HepG2 (cell line): ENCODE results near the gene MYO3A. TPM values are rescaled to one million over a fixed set of nuclear protein-coding genes. Genes with fewer than 3 reads are reported as not detected.

Experiments
- ATAC-seq: fragments of 200-7000 bp; cut with Tn5 transposase; 3 replicates; pipeline ENCODE4 v1.9.1; 2020; ENCODE audit warnings: mild to moderate bottlenecking, moderate library complexity
- BruUV-seq: library from RNA; stranded (reverse); fragments of 400-500 nt; replicated peaks from 2 replicates; lab custom pipeline; 2021; lab: Mats Ljungman, UMichigan
- CTCF ChIA-PET: fragments of 300-600 bp; formaldehyde crosslinking; extraction: SDS; loops from one replicate; lab custom pipeline; 2021; ENCODE audit warnings: low total read pairs, inconsistent platforms, low intra/inter-chr PET ratio; lab: Yijun Ruan, JAX
- POLR2A ChIA-PET: fragments of 350-600 bp; sonication (Branson Sonifier 250); formaldehyde crosslinking; loops from one replicate; lab custom pipeline; 2020; ENCODE audit warnings: antibody characterized with exemption, inconsistent platforms; lab: Yijun Ruan, JAX
- DNase-seq: peaks from one replicate; pipeline ENCODE4 v3.0.0-alpha.2; 2015; ENCODE audit warnings: low spot score
- FAIRE-seq: peaks from 3 replicates; lab custom pipeline; 2011; peaks lifted over from hg19 to GRCh38; lab: Jason Lieb, UNC
- H2AFZ ChIP-seq: one replicate; pipeline ENCODE4 v1.6.1; 2011; ENCODE audit warnings: low read length, inconsistent platforms
- H3K27ac ChIP-seq: fragments of 300-600 bp; 3 replicates; pipeline ENCODE4 v1.8.0; 2011; ENCODE audit warnings: mixed run types, mild to moderate bottlenecking, mixed read lengths, low read length, inconsistent platforms; ENCODE audit not compliant: insufficient read depth; ENCODE audit errors: extremely low read length
- H3K27me3 ChIP-seq, 2 experiments: fragments of 200-600 bp in 1 of 2; 2 replicates in 1 of 2; 3 replicates in 1 of 2; pipeline versions ENCODE4 v1.6.0 to v1.8.0; 2011; ENCODE audit warnings: low read length in 2 of 2, mild to moderate bottlenecking in 2 of 2, moderate library complexity in 2 of 2, inconsistent platforms in 1 of 2; ENCODE audit not compliant: insufficient read depth in 2 of 2, control insufficient read depth in 1 of 2
- H3K36me3 ChIP-seq, 2 experiments: fragments of 200-600 bp in 1 of 2; replicated peaks in 1 of 2; 2 replicates in 1 of 2; 3 replicates in 1 of 2; pipeline versions ENCODE4 v1.5.1 to v1.8.0; 2011; ENCODE audit warnings: low read length in 2 of 2, inconsistent platforms in 1 of 2; ENCODE audit not compliant: insufficient read depth in 2 of 2, control insufficient read depth in 1 of 2
- H3K4me1 ChIP-seq: 2 replicates; pipeline ENCODE4 v1.5.1; 2012; ENCODE audit warnings: low read length, inconsistent platforms; ENCODE audit not compliant: insufficient read depth
- H3K4me2 ChIP-seq: 2 replicates; pipeline ENCODE4 v1.6.0; 2011; ENCODE audit warnings: low read depth, low read length, inconsistent platforms
- H3K4me3 ChIP-seq, 3 experiments: fragments of 200-600 bp in 1 of 3; sonication (generic), shearing (Covaris generic) in 1 of 3; replicated peaks in 1 of 3; 2 replicates each; pipeline ENCODE4 v1.5.1; 2011 to 2016; ENCODE audit warnings: low read length in 3 of 3, inconsistent platforms in 2 of 3, low read depth in 2 of 3, mild to moderate bottlenecking in 2 of 3, control low read depth in 1 of 3, mixed read lengths in 1 of 3; ENCODE audit not compliant: insufficient read depth in 1 of 3
- H3K79me2 ChIP-seq: one replicate; pipeline ENCODE4 v1.6.1; 2011; ENCODE audit warnings: low read length, inconsistent platforms; ENCODE audit not compliant: insufficient read depth
- H3K9ac ChIP-seq: 2 replicates; pipeline ENCODE4 v1.6.0; 2011; ENCODE audit warnings: mild to moderate bottlenecking, low read depth, low read length, inconsistent platforms; ENCODE audit not compliant: insufficient read depth
- H3K9me3 ChIP-seq: 2 replicates; pipeline ENCODE4 v1.5.1; 2012; ENCODE audit warnings: mild to moderate bottlenecking, low read length
- H4K20me1 ChIP-seq: 2 replicates; pipeline ENCODE4 v1.6.0; 2011; ENCODE audit warnings: inconsistent platforms, mild to moderate bottlenecking, low read length, moderate library complexity; ENCODE audit not compliant: insufficient read depth
- CBFB ChIP-seq: sonication (generic); formaldehyde crosslinking; IDR thresholded peaks from 2 replicates; pipeline ENCODE4 v1.4.0; 2020; ENCODE audit warnings: missing genetic modification reagents
- CHCHD3 ChIP-seq: sonication (generic); formaldehyde crosslinking; IDR thresholded peaks from 2 replicates; pipeline ENCODE4 v1.8.0; 2022; ENCODE audit warnings: mild to moderate bottlenecking, missing genetic modification reagents, moderate library complexity
- EZH2 ChIP-seq: conservative IDR thresholded peaks from 2 replicates; pipeline ENCODE4 v1.6.1; 2012; ENCODE audit warnings: mild to moderate bottlenecking, low read depth, low read length, moderate library complexity
- FOXK1 ChIP-seq: sonication (generic); formaldehyde crosslinking; IDR thresholded peaks from 2 replicates; pipeline ENCODE4 v1.4.0; 2020; ENCODE audit warnings: low read depth, missing genetic modification reagents, borderline replicate concordance
- HNRNPUL1 ChIP-seq: fragments of 200-400 bp; formaldehyde crosslinking; IDR thresholded peaks from 2 replicates; pipeline ENCODE4 v1.6.1; 2017; ENCODE audit warnings: low read depth, mild to moderate bottlenecking, low read length, moderate library complexity
- MED8 ChIP-seq: sonication (generic); formaldehyde crosslinking; IDR thresholded peaks from 2 replicates; pipeline ENCODE4 v1.8.1; 2023; ENCODE audit warnings: mild to moderate bottlenecking, missing genetic modification reagents; ENCODE audit not compliant: insufficient replicate concordance
- NFIB ChIP-seq: sonication (generic); formaldehyde crosslinking; IDR thresholded peaks from 2 replicates; pipeline ENCODE4 v1.9.0; 2021; ENCODE audit warnings: missing genetic modification reagents, mild to moderate bottlenecking, borderline replicate concordance
- NFRKB ChIP-seq: fragments of 450-650 bp; IDR thresholded peaks from 2 replicates; pipeline ENCODE4 v1.6.1; 2017
- TARDBP ChIP-seq: sonication (generic); formaldehyde crosslinking; IDR thresholded peaks from 2 replicates; pipeline ENCODE4 v1.8.0; 2022; ENCODE audit warnings: mild to moderate bottlenecking, missing genetic modification reagents
- TBX3 ChIP-seq: fragments of 450-650 bp; IDR thresholded peaks from 2 replicates; pipeline ENCODE4 v1.6.1; 2017; ENCODE audit warnings: antibody characterized with exemption, mild to moderate bottlenecking, inconsistent platforms, borderline replicate concordance
- TEAD3 ChIP-seq: optimal IDR thresholded peaks from 2 replicates; pipeline ENCODE3; 2016; ENCODE audit warnings: borderline replicate concordance
- ZMYM3 ChIP-seq: sonication (generic); formaldehyde crosslinking; IDR thresholded peaks from 2 replicates; pipeline ENCODE4 v1.5.1; 2020; ENCODE audit warnings: mild to moderate bottlenecking, missing genetic modification reagents
- ZMYM4 ChIP-seq: sonication (generic); formaldehyde crosslinking; IDR thresholded peaks from 2 replicates; pipeline ENCODE4 v1.8.1; 2023; ENCODE audit warnings: mild to moderate bottlenecking, missing genetic modification reagents
- ZNF20 ChIP-seq: sonication (generic); formaldehyde crosslinking; IDR thresholded peaks from 2 replicates; pipeline ENCODE4 v1.4.0; 2020; ENCODE audit warnings: mild to moderate bottlenecking, moderate library complexity, missing genetic modification reagents
- ZNF496 ChIP-seq: sonication (generic); formaldehyde crosslinking; IDR thresholded peaks from 2 replicates; pipeline ENCODE4 v1.8.1; 2023; ENCODE audit warnings: mild to moderate bottlenecking, moderate library complexity, missing genetic modification reagents; ENCODE audit not compliant: insufficient replicate concordance
- ZNF746 ChIP-seq: sonication (generic); formaldehyde crosslinking; IDR thresholded peaks from 2 replicates; pipeline ENCODE4 v1.8.0; 2022; ENCODE audit warnings: mild to moderate bottlenecking, missing genetic modification reagents
- WGBS: methylation state at CpG from one replicate; pipeline ENCODE4 v1.1.6; 2017; ENCODE audit warnings: low lambda C conversion rate; 5-methylcytosine and 5-hydroxymethylcytosine counted together
- in situ Hi-C: cut with HindIII; loops from 2 replicates; pipeline ENCODE4 v1.10.0; 2017; ENCODE audit warnings: low pct_unique_long_range_greater_than_20kb; ENCODE audit not compliant: extremely low pct_ligation_motif_present
- intact Hi-C: fragments of 100-400 bp; cut with micrococcal nuclease; formaldehyde crosslinking; loops from one replicate; pipeline ENCODE4 v1.10.0; 2022; ENCODE audit not compliant: unreplicated experiment
- polyA plus RNA-seq, 8 experiments: library from polyadenylated mRNA; depleted of rRNA in 3 of 8; stranded (reverse) in 7 of 8; unstranded in 1 of 8; fragments of >200 nt; fragmentation: Illumina TruSeq in 4 of 8; extraction: Trizol in 4 of 8; gene quantifications; 2 replicates each; pipeline versions ENCODE4 v1.2.1 to v1.2.3, GENCODE V29; 2011 to 2016; ENCODE audit warnings: low read depth in 4 of 8, missing spikeins in 1 of 8, mixed read lengths in 1 of 8; ENCODE audit not compliant: insufficient read depth in 1 of 8
- total RNA-seq, 5 experiments: library from RNA; depleted of rRNA; stranded (reverse); fragments of >200 nt; fragmentation: Illumina TruSeq; extraction: Trizol; gene quantifications; 2 replicates each; pipeline ENCODE4 v1.2.3, GENCODE V29; 2016; ENCODE audit warnings: low read depth in 1 of 5
- TF ChIP-seq, protein P1 (sequence below): sonication (generic); formaldehyde crosslinking; IDR thresholded peaks from 2 replicates; pipeline ENCODE4 v1.5.0; 2020; ENCODE audit warnings: mild to moderate bottlenecking, missing genetic modification reagents

The MYO3A gene
- total and polyA plus RNA-seq, 2 of the 13 experiments (the other 11 are each of a cell fraction or from before 2014, with no cell fraction given): not detected

DNA sequence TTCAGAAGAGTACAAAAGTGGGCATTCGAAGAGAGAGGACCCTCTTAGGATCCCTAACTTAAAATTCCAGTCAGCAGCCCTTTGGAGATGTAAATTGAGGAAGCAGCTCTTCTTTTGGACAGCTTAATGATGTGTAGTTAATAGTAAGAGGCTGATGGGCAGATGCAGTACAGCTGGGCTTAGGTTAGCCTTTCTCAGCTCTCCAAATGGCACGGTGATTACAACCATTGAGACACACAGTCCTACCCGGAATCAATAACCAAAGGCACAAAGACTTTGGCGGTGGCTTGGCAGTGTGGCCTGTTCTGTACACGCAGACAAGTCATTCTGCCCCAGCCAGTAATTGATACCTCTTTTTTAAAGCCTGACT is 309.3 kb downstream of the MYO3A start:
- Histone ChIP-seq H3K4me2 (no peak overlapping the region), H3K4me1 (no peaks in the 10 kb centered on the region), H3K4me3 (no peak overlapping the region), H4K20me1 (no peaks in the 10 kb centered on the region), H2AFZ (no peak overlapping the region), H3K27ac (no peak overlapping the region), H3K36me3 (no peaks in the 10 kb centered on the region), H3K79me2 (no peaks in the 10 kb centered on the region), H3K27me3 (peaks cover 0 to 11% of the 10 kb centered on the region in 2 experiments; a peak in 1 of 5 replicates), H3K9me3 (no peaks in the 10 kb centered on the region), H3K9ac (no peak overlapping the region)
- WGBS: 27% methylated on average over 5 of the region's 5 CpGs
- BruUV-seq: no TSS peak
- POLR2A ChIA-PET: no interaction called here
- intact Hi-C loops (no loop called here), in situ Hi-C loops (no loop called here)
- CTCF ChIA-PET: no interaction called here
- DNase-seq: no peak
- no peak for ATAC-seq
- no peak for TF ChIP-seq ZMYM3
- FAIRE-seq: no peak

DNA sequence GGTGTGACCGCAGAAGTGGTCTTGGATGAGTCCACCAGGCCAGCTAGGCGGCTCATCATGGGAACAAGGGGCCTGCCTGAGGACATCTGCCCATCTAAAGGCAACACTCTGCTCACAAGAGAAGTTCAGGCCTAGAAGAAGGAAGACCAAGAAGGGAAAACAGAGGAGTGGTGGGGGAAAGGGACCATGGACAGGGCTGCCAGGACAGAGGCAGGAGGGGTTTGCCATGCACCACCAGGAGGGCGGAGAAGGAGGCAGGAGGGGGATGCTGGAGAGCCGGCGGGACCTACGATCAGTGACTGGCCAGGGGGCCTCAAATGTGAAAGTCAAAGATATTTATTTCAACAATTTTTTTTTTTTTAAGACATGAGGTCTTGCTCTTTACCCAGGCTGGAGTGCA is 315.7 kb downstream of the MYO3A start:
- no peak overlapping the region for H3K27ac ChIP-seq
- FAIRE-seq (no peak), ATAC-seq (no peak), DNase-seq (no peak)
- BruUV-seq: no TSS peak
- CTCF ChIA-PET: no interaction called here
- peaks cover 0 to under 1% of the 10 kb centered on the region in 2 experiments; a peak in 1 of 5 replicates for H3K27me3 ChIP-seq
- POLR2A ChIA-PET: no interaction called here
- H3K9me3 ChIP-seq: no peaks in the 10 kb centered on the region
- no peaks in the 10 kb centered on the region for H4K20me1 ChIP-seq
- no peaks in the 10 kb centered on the region for H3K79me2 ChIP-seq
- H3K36me3 ChIP-seq: no peaks in the 10 kb centered on the region
- H3K4me1 ChIP-seq: no peaks in the 10 kb centered on the region
- no peak overlapping the region for H3K4me3 ChIP-seq
- no peak overlapping the region for H3K9ac ChIP-seq
- in situ Hi-C loops: loop anchor here (25.0 kb wide), 1 partner anchor 512 kb away; no protein-coding TSS in a partner anchor
- H3K4me2 ChIP-seq: no peak overlapping the region
- H2AFZ ChIP-seq: no peak overlapping the region
- 5% methylated on average over 5 of the region's 6 CpGs for WGBS
- intact Hi-C loops: no loop called here
- TF ChIP-seq MED8 (CRISPR knock-in tag): no peak
- no peak for TF ChIP-seq TBX3
- no peak for TF ChIP-seq CBFB (CRISPR knock-in tag)
- TF ChIP-seq HNRNPUL1: no peak
- no peak for TF ChIP-seq EZH2
- no peak for TF ChIP-seq NFIB (CRISPR knock-in tag)
- no peak for TF ChIP-seq ZMYM4
- TF ChIP-seq TEAD3: no peak
- no peak for TF ChIP-seq FOXK1 (CRISPR knock-in tag)
- no peak for TF ChIP-seq ZNF20 (CRISPR knock-in tag)
- TF ChIP-seq, protein P1, sequence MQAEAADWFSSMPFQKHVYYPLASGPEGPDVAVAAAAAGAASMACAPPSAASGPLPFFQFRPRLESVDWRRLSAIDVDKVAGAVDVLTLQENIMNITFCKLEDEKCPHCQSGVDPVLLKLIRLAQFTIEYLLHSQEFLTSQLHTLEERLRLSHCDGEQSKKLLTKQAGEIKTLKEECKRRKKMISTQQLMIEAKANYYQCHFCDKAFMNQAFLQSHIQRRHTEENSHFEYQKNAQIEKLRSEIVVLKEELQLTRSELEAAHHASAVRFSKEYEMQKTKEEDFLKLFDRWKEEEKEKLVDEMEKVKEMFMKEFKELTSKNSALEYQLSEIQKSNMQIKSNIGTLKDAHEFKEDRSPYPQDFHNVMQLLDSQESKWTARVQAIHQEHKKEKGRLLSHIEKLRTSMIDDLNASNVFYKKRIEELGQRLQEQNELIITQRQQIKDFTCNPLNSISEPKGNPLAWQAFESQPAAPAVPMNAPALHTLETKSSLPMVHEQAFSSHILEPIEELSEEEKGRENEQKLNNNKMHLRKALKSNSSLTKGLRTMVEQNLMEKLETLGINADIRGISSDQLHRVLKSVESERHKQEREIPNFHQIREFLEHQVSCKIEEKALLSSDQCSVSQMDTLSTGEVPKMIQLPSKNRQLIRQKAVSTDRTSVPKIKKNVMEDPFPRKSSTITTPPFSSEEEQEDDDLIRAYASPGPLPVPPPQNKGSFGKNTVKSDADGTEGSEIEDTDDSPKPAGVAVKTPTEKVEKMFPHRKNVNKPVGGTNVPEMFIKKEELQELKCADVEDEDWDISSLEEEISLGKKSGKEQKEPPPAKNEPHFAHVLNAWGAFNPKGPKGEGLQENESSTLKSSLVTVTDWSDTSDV (CRISPR knock-in tag): no peak
- no peak for TF ChIP-seq TARDBP (CRISPR knock-in tag)
- TF ChIP-seq ZNF496: no peak
- no peak for TF ChIP-seq ZNF746 (CRISPR knock-in tag)
- TF ChIP-seq NFRKB: no peak
- TF ChIP-seq CHCHD3 (CRISPR knock-in tag): no peak
